Measurements from ENCODE around the gene CAPN12.

Gene CAPN12

GRCh38 chr19:38697197-38697596, 47.1 kb downstream of the CAPN12 start:
- TF ChIP-seq CTCF (IDR thresholded peaks at IDR 0.05; ENCODE audit: low read depth, low read length) = no peak
- no peak overlapping the region for H3K4me3 ChIP-seq (replicated peaks in 1 of 2; ENCODE audit: low read depth in 2 of 2, low read length in 2 of 2)
- no peak for DNase-seq (ENCODE audit: low read depth in 2 of 2)

- no peak overlapping the region for H3K4me3 ChIP-seq (replicated peaks in 1 of 2; ENCODE audit: low read depth in 2 of 2, low read length in 2 of 2)
- no peak for TF ChIP-seq CTCF (IDR thresholded peaks at IDR 0.05; ENCODE audit: low read depth, low read length)
- DNase-seq (ENCODE audit: low read depth in 2 of 2) = no peak
These were observed 47.6 kb downstream of the CAPN12 start for GRCh38 chr19:38696729-38697055.

- DNase-seq (ENCODE audit: low read depth in 2 of 2) = no peak
- no peak overlapping the region for H3K4me3 ChIP-seq (replicated peaks in 1 of 2; ENCODE audit: low read depth in 2 of 2, low read length in 2 of 2)
- TF ChIP-seq CTCF (IDR thresholded peaks at IDR 0.05; ENCODE audit: low read depth, low read length) = no peak
These were observed 48.2 kb downstream of the CAPN12 start for GRCh38 chr19:38695832-38696728.

- H3K4me3 ChIP-seq (replicated peaks in 1 of 2; ENCODE audit: low read depth in 2 of 2, low read length in 2 of 2) = no peak overlapping the region
- no peak for TF ChIP-seq CTCF (IDR thresholded peaks at IDR 0.05; ENCODE audit: low read depth, low read length)
- DNase-seq (ENCODE audit: low read depth in 2 of 2) = no peak
These were observed 49.0 kb downstream of the CAPN12 start for GRCh38 chr19:38695317-38695683.

GRCh38 chr19:38693380-38694223, 50.7 kb downstream of the CAPN12 start:
- no peak overlapping the region for H3K4me3 ChIP-seq (replicated peaks in 1 of 2; ENCODE audit: low read depth in 2 of 2, low read length in 2 of 2)
- TF ChIP-seq CTCF (IDR thresholded peaks at IDR 0.05; ENCODE audit: low read depth, low read length) = no peak
- DNase-seq (ENCODE audit: low read depth in 2 of 2) = peak; percentile 71 to 91

- no peak for TF ChIP-seq CTCF (IDR thresholded peaks at IDR 0.05; ENCODE audit: low read depth, low read length)
- DNase-seq (ENCODE audit: low read depth in 2 of 2) = no peak
- H3K4me3 ChIP-seq (replicated peaks in 1 of 2; ENCODE audit: low read depth in 2 of 2, low read length in 2 of 2) = no peak overlapping the region
These were observed 51.6 kb downstream of the CAPN12 start for GRCh38 chr19:38692458-38693379.
